NCI-H2171 treated with DMSO at 0.1 percent for 48 hours (cell line): Measurements from ENCODE around the gene SMIM43.
"Not testable (repeated sequence)": the region's sequence is repeated elsewhere in the genome, so short reads cannot be mapped to it uniquely, and the experiment has no call there.

Source experiments
- DNase-seq: peaks from one replicate; lab custom pipeline; 2025; lab: John Stamatoyannopoulos, UW

SMIM43 gene

GRCh38 chr4:121783210-121783609 is 18.2 kb upstream of the SMIM43 start:
- DNase-seq: no peak

- no peak for DNase-seq
Measured at GRCh38 chr4:121778991-121779628, 14.1 kb upstream of the SMIM43 start.

GRCh38 chr4:121777625-121778024 is 12.7 kb upstream of the SMIM43 start:
- DNase-seq: no peak

GRCh38 chr4:121776610-121777401 is 11.8 kb upstream of the SMIM43 start:
- DNase-seq: no peak

- DNase-seq: no peak
Measured at GRCh38 chr4:121773883-121774282, 8.9 kb upstream of the SMIM43 start.

GRCh38 chr4:121771869-121772268 is 6.9 kb upstream of the SMIM43 start:
- no peak for DNase-seq

- no peak for DNase-seq
Measured at GRCh38 chr4:121769341-121769740, 4.4 kb upstream of the SMIM43 start.

- DNase-seq: no peak
Measured at GRCh38 chr4:121767166-121767565, 2.2 kb upstream of the SMIM43 start.

- no peak for DNase-seq
Measured at GRCh38 chr4:121765971-121766538, 1.1 kb upstream of the SMIM43 start.

- no peak for DNase-seq
Measured at GRCh38 chr4:121765368-121765705, 373 bp upstream of the SMIM43 start.

- DNase-seq: no peak
Measured at GRCh38 chr4:121764303-121764701, 662 bp downstream of the SMIM43 start.

- DNase-seq: no peak
Measured at GRCh38 chr4:121760205-121760604, 4.8 kb downstream of the SMIM43 start.

- DNase-seq: no peak
Measured at GRCh38 chr4:121758925-121759568, 5.9 kb downstream of the SMIM43 start.

GRCh38 chr4:121752142-121752541 is 12.8 kb downstream of the SMIM43 start:
- DNase-seq: not testable (repeated sequence)

- no peak for DNase-seq
Measured at GRCh38 chr4:121749225-121749624, 15.7 kb downstream of the SMIM43 start.

GRCh38 chr4:121742794-121743193 is 22.2 kb downstream of the SMIM43 start:
- no peak for DNase-seq

- DNase-seq: no peak
Measured at GRCh38 chr4:121741751-121742150, 23.2 kb downstream of the SMIM43 start.

GRCh38 chr4:121740796-121741409 is 24.1 kb downstream of the SMIM43 start:
- no peak for DNase-seq

- DNase-seq: no peak
Measured at GRCh38 chr4:121739575-121739974, 25.4 kb downstream of the SMIM43 start.

- DNase-seq: no peak
Measured at GRCh38 chr4:121738780-121739535, 26.0 kb downstream of the SMIM43 start.

GRCh38 chr4:121737846-121738554 is 27.0 kb downstream of the SMIM43 start:
- DNase-seq: no peak
